22Rv1 (cell line): ENCODE data around the gene PCDHGC3.

Source experiments
- CTCF ChIP-seq: fragments of 450-650 bp; IDR thresholded peaks from 2 replicates; pipeline ENCODE4 v1.5.1; 2017; ENCODE audit warnings: mild to moderate bottlenecking
- ZFX ChIP-seq: fragments of 450-650 bp; IDR thresholded peaks from 2 replicates; pipeline ENCODE4 v1.6.1; 2017; ENCODE audit warnings: antibody characterized with exemption, borderline replicate concordance

DNA sequence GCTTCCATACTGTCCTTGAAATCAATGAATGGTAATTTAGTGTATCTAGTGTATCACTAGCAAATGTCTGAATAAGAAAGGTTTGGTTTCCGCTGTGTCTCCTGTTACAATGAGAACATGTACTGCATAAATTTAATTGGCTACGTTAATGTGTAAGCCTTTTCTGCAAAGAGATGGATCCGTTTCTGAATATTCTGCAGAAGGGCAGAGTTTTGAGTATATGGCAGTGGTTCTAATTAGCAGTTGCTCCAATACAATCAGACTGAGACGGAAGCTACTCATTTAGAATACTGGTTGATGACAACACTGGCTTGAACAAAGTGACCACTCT, 8.5 kb downstream of the PCDHGC3 start:
- TF ChIP-seq CTCF (no peak), ZFX (no peak)
